COR-L47 (cell line): ENCODE measurements around the gene TPH1.
"Not testable (repeated sequence)": the region's sequence is repeated elsewhere in the genome, so short reads cannot be mapped to it uniquely, and the experiment has no call there.

ENCODE experiments used
- DNase-seq: peaks from one replicate; lab custom pipeline; 2025; lab: John Stamatoyannopoulos, UW

The TPH1 gene

GRCh38 chr11:18019650-18020049, 26.4 kb downstream of the TPH1 start:
- no peak for DNase-seq

GRCh38 chr11:18016789-18017188, 29.3 kb downstream of the TPH1 start:
- no peak for DNase-seq

- no peak for DNase-seq
Observed at GRCh38 chr11:18014876-18015275, 31.2 kb downstream of the TPH1 start.

- no peak for DNase-seq
Observed at GRCh38 chr11:18013790-18014507, 32.1 kb downstream of the TPH1 start.

GRCh38 chr11:18012906-18013781, 32.9 kb downstream of the TPH1 start, which contains the start of gene SERGEF:
Gene SERGEF, minus strand, starts transcription at chr11:18013047. Its CDS starts 37 bp downstream, at chr11:18013010.
- DNase-seq = peak; percentile 92

GRCh38 chr11:18012122-18012905, 33.8 kb downstream of the TPH1 start:
- peak; percentile 29 for DNase-seq

- DNase-seq = no peak
Observed at GRCh38 chr11:18011633-18012032, 34.4 kb downstream of the TPH1 start.

GRCh38 chr11:18010977-18011586, 35.0 kb downstream of the TPH1 start:
- no peak for DNase-seq

- no peak for DNase-seq
Observed at GRCh38 chr11:18010121-18010670, 35.9 kb downstream of the TPH1 start.

- DNase-seq = no peak
Observed at GRCh38 chr11:18005376-18006129, 40.5 kb downstream of the TPH1 start.

GRCh38 chr11:18001191-18001590, 44.9 kb downstream of the TPH1 start:
- DNase-seq = no peak

GRCh38 chr11:18000760-18001159, 45.3 kb downstream of the TPH1 start:
- DNase-seq = no peak

- not testable (repeated sequence) for DNase-seq
Observed at GRCh38 chr11:18000128-18000527, 45.9 kb downstream of the TPH1 start.
